Forelimb muscle (tissue), 1 donor: ENCODE results near the gene TREML4. TPM values are rescaled to one million over a fixed set of nuclear protein-coding genes. Genes with fewer than 3 reads are reported as not detected.

Source experiments
- DNase-seq: peaks from one replicate; pipeline ENCODE4 v3.0.0-alpha.2; 2013; ENCODE audit warnings: low read depth
- polyA plus RNA-seq: library from polyadenylated mRNA; unstranded; fragments of 120-200 nt; gene quantifications from one replicate; pipeline ENCODE4 v1.2.1, GENCODE V29; 2013; ENCODE audit not compliant: insufficient read length

TREML4 gene
- polyA plus RNA-seq, 1 donor: not detected

GRCh38 chr6:41252401-41253169, 24.4 kb downstream of the TREML4 start:
- no peak for DNase-seq

GRCh38 chr6:41255110-41255509, 27.0 kb downstream of the TREML4 start:
- no peak for DNase-seq

GRCh38 chr6:41255638-41256246, 27.6 kb downstream of the TREML4 start:
- DNase-seq: no peak

- DNase-seq: no peak
Observed at GRCh38 chr6:41256383-41256782, 28.2 kb downstream of the TREML4 start.

GRCh38 chr6:41257369-41258195, 29.4 kb downstream of the TREML4 start:
- peak; percentile 41 for DNase-seq

GRCh38 chr6:41258196-41258493, 30.0 kb downstream of the TREML4 start:
- DNase-seq: no peak

GRCh38 chr6:41262401-41262800, 34.3 kb downstream of the TREML4 start:
- DNase-seq: no peak

- DNase-seq: no peak
Observed at GRCh38 chr6:41263267-41263666, 35.1 kb downstream of the TREML4 start.

GRCh38 chr6:41266541-41266940, 38.4 kb downstream of the TREML4 start:
- DNase-seq: no peak

GRCh38 chr6:41268478-41268877, 40.3 kb downstream of the TREML4 start:
- DNase-seq: no peak

GRCh38 chr6:41269166-41269565, 41.0 kb downstream of the TREML4 start:
- no peak for DNase-seq

GRCh38 chr6:41269716-41270115, 41.6 kb downstream of the TREML4 start:
- no peak for DNase-seq

GRCh38 chr6:41271901-41272395, 43.8 kb downstream of the TREML4 start:
- DNase-seq: no peak

GRCh38 chr6:41272591-41273240, 44.6 kb downstream of the TREML4 start:
- no peak for DNase-seq

- no peak for DNase-seq
Observed at GRCh38 chr6:41273714-41274113, 45.6 kb downstream of the TREML4 start.

GRCh38 chr6:41274256-41274655, 46.1 kb downstream of the TREML4 start:
- no peak for DNase-seq

- DNase-seq: no peak
Observed at GRCh38 chr6:41275489-41275888, 47.3 kb downstream of the TREML4 start.

- DNase-seq: no peak
Observed at GRCh38 chr6:41277605-41278004, 49.5 kb downstream of the TREML4 start.

- peak; percentile 24 for DNase-seq
Observed at GRCh38 chr6:41278699-41279405, 50.7 kb downstream of the TREML4 start.

GRCh38 chr6:41280381-41281057, 52.4 kb downstream of the TREML4 start:
- DNase-seq: no peak

- no peak for DNase-seq
Observed at GRCh38 chr6:41283600-41283999, 55.5 kb downstream of the TREML4 start.
